ENCODE measurements around the gene POU2F1. TPM values are rescaled to one million over a fixed set of nuclear protein-coding genes. Genes with fewer than 3 reads are reported as not detected.

Gene POU2F1
- total RNA-seq, 4 donors from 2014 or later: 11.5 to 23.1 (median 17.0) TPM

GRCh38 chr1:167216809-167217208 is 3.9 kb upstream of the POU2F1 start:
- Histone ChIP-seq H3K9me3 (no peaks in the 10 kb centered on the region), H3K27me3 (no peaks in the 10 kb centered on the region), H3K27ac (no peak overlapping the region), H3K4me1 (peaks cover 0 to 4% (median 0%) of the 10 kb centered on the region in 4 donors), H3K4me3 (no peak overlapping the region), H3K36me3 (no peaks in the 10 kb centered on the region)
- DNase-seq: no peak
- TF ChIP-seq POLR2A (IDR thresholded peaks at IDR 0.05) (no peak), CTCF (IDR thresholded peaks at IDR 0.05) (no peak)

GRCh38 chr1:167219194-167219593 is 1.5 kb upstream of the POU2F1 start:
- Histone ChIP-seq H3K27ac (peak overlapping the region in 1 of 4 donors; percentile 85), H3K27me3 (no peaks in the 10 kb centered on the region), H3K36me3 (no peaks in the 10 kb centered on the region), H3K4me3 (peak overlapping the region; percentile 71 to 86 (median 79)), H3K4me1 (peaks cover 0 to 19% (median 6%) of the 10 kb centered on the region in 4 donors), H3K9me3 (no peaks in the 10 kb centered on the region)
- no peak for DNase-seq
- TF ChIP-seq CTCF (IDR thresholded peaks at IDR 0.05) (no peak), POLR2A (IDR thresholded peaks at IDR 0.05) (no peak)

- no peaks in the 10 kb centered on the region for H3K36me3 ChIP-seq
- H3K27ac ChIP-seq: peak overlapping the region; percentile 85 to 96 (median 88)
- H3K27me3 ChIP-seq: no peaks in the 10 kb centered on the region
- H3K4me3 ChIP-seq: peak overlapping the region; percentile 71 to 86 (median 79)
- TF ChIP-seq CTCF (IDR thresholded peaks at IDR 0.05) (peak in 3 of 6 experiments; percentile 1 to 22 (median 20)), POLR2A (IDR thresholded peaks at IDR 0.05) (peak; percentile 61 to 65)
- DNase-seq: peak; percentile 91 to 96 (median 94)
- peaks cover 0 to 20% (median 6%) of the 10 kb centered on the region in 4 donors for H3K4me1 ChIP-seq
- no peaks in the 10 kb centered on the region for H3K9me3 ChIP-seq
Measured at GRCh38 chr1:167219646-167220536, 795 bp upstream of the POU2F1 start.

- no peak for TF ChIP-seq CTCF (IDR thresholded peaks at IDR 0.05)
- no peak for TF ChIP-seq POLR2A (IDR thresholded peaks at IDR 0.05)
- H3K27me3 ChIP-seq: no peaks in the 10 kb centered on the region
- H3K27ac ChIP-seq: peak overlapping the region; percentile 95 to 99 (median 97)
- H3K4me3 ChIP-seq: peak overlapping the region; percentile 74 to 88 (median 85)
- no peaks in the 10 kb centered on the region for H3K36me3 ChIP-seq
- DNase-seq: peak in 1 of 3 donors; percentile 22
- H3K4me1 ChIP-seq: peaks cover 0 to 20% (median 6%) of the 10 kb centered on the region in 4 donors
- no peaks in the 10 kb centered on the region for H3K9me3 ChIP-seq
Measured at GRCh38 chr1:167221126-167221737, 546 bp downstream of the POU2F1 start.

- Histone ChIP-seq H3K36me3 (no peaks in the 10 kb centered on the region), H3K4me3 (peak overlapping the region; percentile 74 to 88 (median 85)), H3K27ac (peak overlapping the region; percentile 95 to 99 (median 97)), H3K9me3 (no peaks in the 10 kb centered on the region), H3K27me3 (no peaks in the 10 kb centered on the region), H3K4me1 (peaks cover 0 to 26% (median 6%) of the 10 kb centered on the region in 4 donors)
- no peak for TF ChIP-seq CTCF (IDR thresholded peaks at IDR 0.05)
- peak; percentile 83 to 95 for TF ChIP-seq POLR2A (IDR thresholded peaks at IDR 0.05)
- DNase-seq: peak; percentile 80 to 92 (median 84)
Measured at GRCh38 chr1:167221738-167222610, 1.3 kb downstream of the POU2F1 start.

Data from Peyer's patch (tissue), 4 donors.